IMR-90 (cell line): ENCODE data around the gene ARFGAP2.

Experiments used
- BHLHE40 ChIP-seq: fragments of 150-350 bp; IDR thresholded peaks from 2 replicates; pipeline ENCODE4 v1.6.1; 2016; ENCODE audit warnings: mild to moderate bottlenecking, low read depth, low read length
- CEBPB ChIP-seq: IDR thresholded peaks from 2 replicates; pipeline ENCODE4 v1.6.1; 2012; ENCODE audit warnings: low read depth, low read length, improper control_type of control experiment
- CHD1 ChIP-seq: IDR thresholded peaks from 2 replicates; pipeline ENCODE4 v1.6.1; 2012; ENCODE audit warnings: low read depth, low read length, improper control_type of control experiment
- CTCF ChIP-seq: conservative IDR thresholded peaks from 2 replicates; pipeline ENCODE4 v1.5.1; 2012; ENCODE audit warnings: mild to moderate bottlenecking, low read depth, low read length, improper control_type of control experiment
- MAFK ChIP-seq: IDR thresholded peaks from 2 replicates; pipeline ENCODE4 v1.6.1; 2012; ENCODE audit warnings: low read depth, low read length, improper control_type of control experiment
- MXI1 ChIP-seq: IDR thresholded peaks from 2 replicates; pipeline ENCODE4 v1.6.1; 2012; ENCODE audit warnings: low read depth, mild to moderate bottlenecking, low read length, moderate library complexity, borderline replicate concordance
- NFE2L2 ChIP-seq: fragments of 150-350 bp; IDR thresholded peaks from 2 replicates; pipeline ENCODE4 v1.6.1; 2016; ENCODE audit warnings: low read depth, mild to moderate bottlenecking, low read length
- POLR2A ChIP-seq: IDR thresholded peaks from 2 replicates; pipeline ENCODE4 v1.6.1; 2012; ENCODE audit warnings: mild to moderate bottlenecking, low read depth, low read length
- RAD21 ChIP-seq: IDR thresholded peaks from 2 replicates; pipeline ENCODE4 v1.6.1; 2012; ENCODE audit warnings: low read length, improper control_type of control experiment
- RCOR1 ChIP-seq: IDR thresholded peaks from 2 replicates; pipeline ENCODE4 v1.6.1; 2012; ENCODE audit warnings: mild to moderate bottlenecking, low read length, improper control_type of control experiment; ENCODE audit not compliant: insufficient replicate concordance
- RFX5 ChIP-seq: IDR thresholded peaks from 2 replicates; pipeline ENCODE4 v1.8.0; 2012; ENCODE audit warnings: low read depth, mild to moderate bottlenecking, low read length, moderate library complexity
- SMC3 ChIP-seq: fragments of 150-350 bp; IDR thresholded peaks from 2 replicates; pipeline ENCODE4 v1.6.1; 2016; ENCODE audit warnings: low read depth, mild to moderate bottlenecking, antibody characterized with exemption, low read length, moderate library complexity
- TF ChIP-seq, protein P1 (sequence below): fragments of 150-350 bp; IDR thresholded peaks from 2 replicates; pipeline ENCODE4 v1.6.1; 2017; ENCODE audit warnings: mild to moderate bottlenecking, antibody characterized with exemption, low read length, low read depth

GRCh38 chr11:47184711-47185304, 8.1 kb upstream of the ARFGAP2 start:
- TF ChIP-seq CEBPB (no peak), MXI1 (no peak), POLR2A (no peak), CTCF (no peak), RAD21 (no peak), CHD1 (no peak), MAFK (no peak), RCOR1 (no peak), BHLHE40 (no peak), RFX5 (no peak), SMC3 (no peak), NFE2L2 (no peak)
- TF ChIP-seq, protein P1, sequence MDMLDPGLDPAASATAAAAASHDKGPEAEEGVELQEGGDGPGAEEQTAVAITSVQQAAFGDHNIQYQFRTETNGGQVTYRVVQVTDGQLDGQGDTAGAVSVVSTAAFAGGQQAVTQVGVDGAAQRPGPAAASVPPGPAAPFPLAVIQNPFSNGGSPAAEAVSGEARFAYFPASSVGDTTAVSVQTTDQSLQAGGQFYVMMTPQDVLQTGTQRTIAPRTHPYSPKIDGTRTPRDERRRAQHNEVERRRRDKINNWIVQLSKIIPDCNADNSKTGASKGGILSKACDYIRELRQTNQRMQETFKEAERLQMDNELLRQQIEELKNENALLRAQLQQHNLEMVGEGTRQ: no peak
